SU-DHL-6 (cell line): Measurements from ENCODE around the gene LRRC43.

Experiments used
- H2AFZ ChIP-seq: fragments of 200-600 bp; sonication (generic); 2 replicates; pipeline ENCODE4 v1.6.1; 2014; ENCODE audit warnings: low read depth, mild to moderate bottlenecking, moderate library complexity, mixed read lengths, antibody characterized with exemption, low read length; ENCODE audit not compliant: severe bottlenecking
- H3F3A ChIP-seq: fragments of 200-600 bp; shearing (Covaris generic); 2 replicates; pipeline ENCODE4 v1.6.0; 2016; ENCODE audit warnings: antibody characterized with exemption, mild to moderate bottlenecking; ENCODE audit not compliant: insufficient read depth
- H3K27ac ChIP-seq: fragments of 200-600 bp; sonication (generic); 2 replicates; pipeline ENCODE4 v1.5.1; 2016; ENCODE audit warnings: low read depth, mild to moderate bottlenecking, low read length, moderate library complexity, mixed read lengths
- H3K27me3 ChIP-seq: fragments of 200-600 bp; sonication (generic), shearing (Covaris generic); 2 replicates; pipeline ENCODE4 v1.6.0; 2014; ENCODE audit warnings: mild to moderate bottlenecking, low read length
- H3K36me3 ChIP-seq: fragments of 200-600 bp; sonication (generic); 2 replicates; pipeline ENCODE4 v1.6.1; 2014; ENCODE audit warnings: mild to moderate bottlenecking, low read length, mixed read lengths
- H3K4me2 ChIP-seq: fragments of 300-600, 200-600 bp; shearing (Covaris generic), sonication (generic); 2 replicates; pipeline ENCODE4 v1.6.0; 2014; ENCODE audit warnings: low read length, low read depth, mild to moderate bottlenecking; ENCODE audit not compliant: poor library complexity, severe bottlenecking
- H3K4me3 ChIP-seq: fragments of 200-600 bp; sonication (generic); 2 replicates; pipeline ENCODE4 v1.5.1; 2014; ENCODE audit warnings: antibody characterized with exemption, low read length, mild to moderate bottlenecking, mixed read lengths; ENCODE audit not compliant: insufficient read depth, poor library complexity, severe bottlenecking
- H3K79me2 ChIP-seq: fragments of 200-600 bp; sonication (generic); 2 replicates; pipeline ENCODE4 v1.6.1; 2014; ENCODE audit warnings: mild to moderate bottlenecking, low read length, moderate library complexity; ENCODE audit not compliant: insufficient read depth
- H3K9ac ChIP-seq: fragments of 200-600 bp; sonication (generic); 2 replicates; pipeline ENCODE4 v1.7.0; 2014; ENCODE audit warnings: mild to moderate bottlenecking, low read length
- H3K9me2 ChIP-seq: fragments of 200-600 bp; sonication (generic); replicated peaks from 2 replicates; pipeline ENCODE4 v1.6.1; 2014; ENCODE audit warnings: low read length; ENCODE audit not compliant: insufficient read depth
- H3K9me3 ChIP-seq: fragments of 200-600 bp; sonication (generic); 2 replicates; pipeline ENCODE4 v1.6.1; 2014; ENCODE audit warnings: low read length, mixed read lengths; ENCODE audit not compliant: insufficient read depth
- H4K20me1 ChIP-seq: fragments of 200-600 bp; sonication (generic); 2 replicates; pipeline ENCODE4 v1.6.1; 2014; ENCODE audit warnings: low read depth, mild to moderate bottlenecking, antibody characterized with exemption, low read length, moderate library complexity, mixed read lengths
- CTCF ChIP-seq: fragments of 200-600 bp; sonication (generic); IDR thresholded peaks from one replicate; pipeline ENCODE4 v1.5.1; 2017; ENCODE audit warnings: antibody characterized with exemption, mild to moderate bottlenecking, low read length, moderate library complexity; ENCODE audit not compliant: insufficient read depth, poor library complexity, severe bottlenecking
- EZH2phosphoT487 ChIP-seq: fragments of 200-600 bp; sonication (generic), shearing (Covaris generic); conservative IDR thresholded peaks from 2 replicates; pipeline ENCODE4 v1.6.1; 2018; ENCODE audit warnings: mild to moderate bottlenecking, antibody characterized with exemption, low read length, moderate library complexity, mixed read lengths

The LRRC43 gene

GRCh38 chr12:122139266-122139665, 43.7 kb upstream of the LRRC43 start:
- Histone ChIP-seq H3K9ac (no peak overlapping the region), H3K9me3 (no peaks in the 10 kb centered on the region), H3K36me3 (no peaks in the 10 kb centered on the region), H3K27me3 (no peaks in the 10 kb centered on the region), H3K9me2 (no peaks in the 10 kb centered on the region), H3K4me3 (no peak overlapping the region), H3K4me2 (no peak overlapping the region), H3K27ac (no peak overlapping the region), H3K79me2 (no peaks in the 10 kb centered on the region), H2AFZ (no peak overlapping the region), H3F3A (no peaks in the 10 kb centered on the region), H4K20me1 (no peaks in the 10 kb centered on the region)
- no peak for TF ChIP-seq EZH2phosphoT487
- TF ChIP-seq CTCF: no peak

- no peaks in the 10 kb centered on the region for H3K36me3 ChIP-seq
- no peak overlapping the region for H3K4me3 ChIP-seq
- no peaks in the 10 kb centered on the region for H3K79me2 ChIP-seq
- no peaks in the 10 kb centered on the region for H3K9me3 ChIP-seq
- TF ChIP-seq EZH2phosphoT487 (no peak), CTCF (no peak)
- H3K27me3 ChIP-seq: no peaks in the 10 kb centered on the region
- no peaks in the 10 kb centered on the region for H4K20me1 ChIP-seq
- no peak overlapping the region for H3K9ac ChIP-seq
- no peak overlapping the region for H2AFZ ChIP-seq
- H3F3A ChIP-seq: no peaks in the 10 kb centered on the region
- H3K4me2 ChIP-seq: no peak overlapping the region
- H3K9me2 ChIP-seq: no peaks in the 10 kb centered on the region
- no peak overlapping the region for H3K27ac ChIP-seq
These were observed 43.0 kb upstream of the LRRC43 start for GRCh38 chr12:122139941-122140340.

- H3K27me3 ChIP-seq: no peaks in the 10 kb centered on the region
- H2AFZ ChIP-seq: no peak overlapping the region
- no peak overlapping the region for H3K27ac ChIP-seq
- no peaks in the 10 kb centered on the region for H3K9me2 ChIP-seq
- TF ChIP-seq EZH2phosphoT487 (no peak), CTCF (no peak)
- H3K9ac ChIP-seq: no peak overlapping the region
- H3K79me2 ChIP-seq: no peaks in the 10 kb centered on the region
- H4K20me1 ChIP-seq: no peaks in the 10 kb centered on the region
- no peaks in the 10 kb centered on the region for H3K36me3 ChIP-seq
- H3K4me3 ChIP-seq: no peak overlapping the region
- H3K4me2 ChIP-seq: no peak overlapping the region
- H3F3A ChIP-seq: no peaks in the 10 kb centered on the region
- H3K9me3 ChIP-seq: no peaks in the 10 kb centered on the region
These were observed 42.3 kb upstream of the LRRC43 start for GRCh38 chr12:122140467-122141257.
